HuH-7 (cell line): Measurements from ENCODE around the gene ANKRD28.
"Not testable (repeated sequence)": the region's sequence is repeated elsewhere in the genome, so short reads cannot be mapped to it uniquely, and the experiment has no call there.

Experiments used
- DNase-seq: peaks from one replicate; pipeline ENCODE4 v3.0.0; 2011; ENCODE audit warnings: low spot score

ANKRD28 gene

DNA sequence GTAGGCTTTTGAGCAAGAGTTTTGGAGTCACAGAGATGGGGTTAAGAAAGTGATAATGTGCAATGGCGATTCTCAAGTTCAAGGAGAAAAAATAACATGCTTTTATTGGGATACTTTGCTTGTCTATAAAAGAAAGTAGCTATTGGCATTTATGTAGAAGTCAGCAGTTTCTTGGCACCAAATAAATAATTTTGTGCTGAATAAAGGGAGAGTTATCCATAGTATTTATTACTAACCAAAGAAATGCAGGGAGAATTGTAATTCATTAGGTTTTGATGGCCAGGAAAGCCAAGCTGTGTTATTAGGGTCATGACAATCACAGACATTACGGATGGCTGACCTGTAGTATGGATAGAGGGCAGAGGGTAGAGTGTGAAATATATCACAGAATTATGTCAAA, 163.1 kb downstream of the ANKRD28 start:
- no peak for DNase-seq

DNA sequence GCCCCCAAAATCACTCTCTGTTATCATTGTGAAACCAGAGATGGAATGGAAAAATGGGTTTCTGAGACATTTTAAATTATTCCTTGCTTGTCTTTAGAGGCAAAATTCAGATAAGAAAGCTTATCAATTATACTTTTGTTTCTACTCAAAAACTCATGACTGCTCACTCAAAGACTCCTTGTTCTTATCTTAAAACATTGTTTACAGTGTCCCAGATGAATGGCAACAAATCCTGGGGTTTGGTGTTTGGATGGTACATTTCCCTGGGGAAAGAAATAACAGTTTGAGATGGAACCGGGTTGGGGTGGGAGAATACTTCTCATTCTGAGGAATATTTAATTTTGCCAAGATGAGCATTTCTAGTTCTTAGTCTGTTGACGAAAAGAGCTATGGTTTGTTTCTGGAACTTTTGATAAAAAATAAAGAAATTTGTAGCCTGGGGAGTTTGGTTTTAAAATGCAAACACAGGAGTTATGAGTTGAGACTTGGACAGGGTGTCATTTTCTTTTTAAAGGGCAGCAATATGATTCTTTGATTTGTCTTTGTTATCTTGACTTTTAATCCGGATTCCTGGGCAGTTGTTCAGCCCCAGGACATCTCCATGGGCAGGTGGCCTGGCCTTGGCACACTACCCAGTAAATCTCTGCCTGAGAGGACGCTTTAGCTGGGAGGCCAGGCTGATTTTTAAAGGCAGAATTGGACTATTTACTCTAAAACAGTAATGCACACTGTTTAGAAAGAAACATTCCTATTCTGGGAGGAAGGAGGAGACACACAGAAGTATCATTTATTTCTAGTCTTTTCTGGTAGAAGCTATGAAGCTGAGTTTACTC, 163.8 kb downstream of the ANKRD28 start:
- no peak for DNase-seq

DNA sequence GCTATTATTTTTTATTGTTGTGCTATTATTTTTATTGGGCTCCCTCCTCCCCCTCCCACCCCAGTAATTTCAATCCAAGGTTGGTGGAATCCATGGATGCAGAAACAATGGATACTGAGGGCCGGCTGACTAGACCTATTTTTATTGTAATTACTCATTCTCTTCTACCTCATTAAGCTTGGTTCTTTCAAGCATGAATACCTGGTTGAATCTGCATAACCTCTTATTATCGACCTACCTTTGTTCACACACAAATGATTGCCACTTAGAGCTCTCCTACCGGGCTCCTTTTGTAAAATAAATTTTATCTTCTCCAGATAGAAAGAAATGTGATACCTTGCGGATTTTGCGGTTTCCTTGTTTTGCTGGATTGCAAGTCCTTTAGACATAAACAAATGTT, 164.6 kb downstream of the ANKRD28 start:
- DNase-seq = no peak

- no peak for DNase-seq
These were observed 165.6 kb downstream of the ANKRD28 start for GRCh38 chr3:15632212-15632580.

DNA sequence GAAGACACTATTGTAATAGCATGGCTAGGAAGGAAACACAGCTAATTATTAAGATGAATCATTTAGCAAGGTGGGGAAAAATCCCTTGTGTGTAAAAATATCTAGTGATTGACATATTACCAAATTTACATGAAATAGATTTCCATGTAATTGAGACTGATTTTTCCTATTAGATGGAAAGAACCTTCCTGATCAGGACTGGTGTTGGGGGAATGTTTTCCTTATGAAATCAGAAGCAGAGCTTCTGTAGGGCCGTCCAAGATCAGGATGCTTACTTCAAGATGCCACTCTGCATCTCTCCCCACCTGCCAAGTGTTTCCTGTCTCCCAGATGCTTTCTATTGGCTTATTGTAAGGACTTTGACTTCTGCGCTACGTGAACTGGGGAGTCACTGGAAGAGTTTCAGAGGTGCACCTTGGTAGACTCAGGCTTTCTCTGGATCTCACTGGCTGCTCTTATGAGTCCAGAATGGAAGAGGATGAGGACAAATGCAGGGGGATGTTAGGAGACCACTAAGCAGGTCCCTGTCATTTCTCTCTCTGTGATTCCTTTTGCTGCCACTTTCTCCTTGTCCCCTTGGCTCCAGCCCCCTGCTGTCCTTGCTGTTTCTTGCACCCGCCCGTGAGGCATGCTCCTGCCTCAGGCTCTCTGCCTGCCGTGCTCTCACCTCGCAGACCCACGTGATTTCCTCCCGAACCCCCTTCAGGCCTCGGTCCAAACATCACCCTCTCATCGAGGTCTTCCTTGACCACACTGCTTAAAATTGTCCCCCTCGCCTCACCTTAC, 166.2 kb downstream of the ANKRD28 start:
- no peak for DNase-seq

GRCh38 chr3:15630646-15631350, 167.0 kb downstream of the ANKRD28 start:
- DNase-seq = no peak

DNA sequence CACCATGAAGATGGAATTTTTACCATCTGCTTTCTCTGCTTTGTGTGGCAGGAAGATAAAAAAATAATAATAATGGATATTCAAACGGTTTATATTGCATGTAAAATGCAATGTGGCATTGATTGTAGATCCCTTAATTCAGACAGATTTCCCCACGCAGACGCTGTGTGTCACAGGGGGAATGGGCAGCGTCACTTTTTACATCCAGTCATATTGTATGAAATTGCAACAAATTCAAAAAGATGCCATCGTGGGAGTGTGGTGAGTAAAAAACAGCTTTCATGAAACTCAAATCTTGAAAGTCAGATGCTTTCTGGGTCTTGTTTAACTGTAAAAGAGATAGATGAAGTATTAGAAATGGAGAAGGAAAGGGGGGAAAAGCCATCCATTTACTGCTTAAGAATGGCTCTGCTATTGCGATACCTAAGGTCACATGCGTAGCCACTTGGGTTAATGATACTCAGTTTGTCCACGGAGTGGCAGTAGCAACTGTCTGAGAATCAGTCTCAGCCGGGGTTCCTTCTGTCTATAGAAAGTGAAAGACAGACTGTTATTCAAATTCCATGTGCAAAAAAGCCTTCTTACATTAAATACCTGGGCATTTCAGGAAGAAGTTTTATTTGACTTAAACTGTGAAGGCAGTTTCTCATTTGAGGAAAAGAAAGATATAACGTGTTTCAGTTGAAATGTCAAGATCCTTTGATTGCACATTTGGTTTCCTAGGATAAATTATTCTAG, 167.8 kb downstream of the ANKRD28 start:
- peak; percentile 78 for DNase-seq

GRCh38 chr3:15628967-15629366, 168.8 kb downstream of the ANKRD28 start:
- DNase-seq = no peak

- DNase-seq = no peak
These were observed 174.0 kb downstream of the ANKRD28 start for GRCh38 chr3:15623535-15624440.

- not testable (repeated sequence) for DNase-seq
These were observed 177.9 kb downstream of the ANKRD28 start for GRCh38 chr3:15619659-15620464.
